CMK (cell line): ENCODE measurements around the gene PCDH8.
"Not testable (repeated sequence)": the region's sequence is repeated elsewhere in the genome, so short reads cannot be mapped to it uniquely, and the experiment has no call there.

Experiments
- DNase-seq: peaks from one replicate; pipeline ENCODE4 v3.0.0-alpha.2; 2010; ENCODE audit warnings: low read depth

PCDH8 gene

GRCh38 chr13:52817886-52818285 is 30.6 kb downstream of the PCDH8 start:
- not testable (repeated sequence) for DNase-seq

- no peak for DNase-seq
These were observed 33.1 kb downstream of the PCDH8 start for GRCh38 chr13:52815330-52815729.

- DNase-seq: no peak
These were observed 35.5 kb downstream of the PCDH8 start for GRCh38 chr13:52812941-52813340.

GRCh38 chr13:52811841-52812240 is 36.6 kb downstream of the PCDH8 start:
- DNase-seq: no peak

GRCh38 chr13:52810526-52810925 is 37.9 kb downstream of the PCDH8 start:
- no peak for DNase-seq

- no peak for DNase-seq
These were observed 38.4 kb downstream of the PCDH8 start for GRCh38 chr13:52810011-52810410.

GRCh38 chr13:52809310-52809769 is 39.1 kb downstream of the PCDH8 start:
- peak; percentile 86 for DNase-seq

- no peak for DNase-seq
These were observed 39.6 kb downstream of the PCDH8 start for GRCh38 chr13:52808842-52809219.

GRCh38 chr13:52806029-52806428 is 42.4 kb downstream of the PCDH8 start:
- no peak for DNase-seq

- DNase-seq: no peak
These were observed 44.2 kb downstream of the PCDH8 start for GRCh38 chr13:52804202-52804641.

GRCh38 chr13:52800856-52801255 is 47.6 kb downstream of the PCDH8 start:
- DNase-seq: no peak

GRCh38 chr13:52798770-52799430 is 49.5 kb downstream of the PCDH8 start:
- no peak for DNase-seq

- DNase-seq: no peak
These were observed 51.3 kb downstream of the PCDH8 start for GRCh38 chr13:52797176-52797575.

- no peak for DNase-seq
These were observed 53.9 kb downstream of the PCDH8 start for GRCh38 chr13:52794589-52794988.

GRCh38 chr13:52793515-52794061 is 54.9 kb downstream of the PCDH8 start:
- DNase-seq: no peak
